HEK293 (cell line): ENCODE measurements around the gene UQCRQ.

Experiments used
- AEBP2 ChIP-seq: fragments of 450-650 bp; formaldehyde crosslinking; IDR thresholded peaks from 2 replicates; pipeline ENCODE4 v1.5.1; 2016; ENCODE audit warnings: missing biosample characterization, missing genetic modification characterization, borderline replicate concordance
- BCL11B ChIP-seq: fragments of 450-650 bp; formaldehyde crosslinking; IDR thresholded peaks from 2 replicates; pipeline ENCODE4 v1.5.1; 2016; ENCODE audit warnings: low read depth, missing biosample characterization, missing genetic modification characterization
- GFI1B ChIP-seq: fragments of 450-650 bp; formaldehyde crosslinking; IDR thresholded peaks from 2 replicates; pipeline ENCODE4 v1.5.1; 2016; ENCODE audit warnings: missing biosample characterization, missing genetic modification characterization
- GLI4 ChIP-seq: fragments of 450-650 bp; formaldehyde crosslinking; IDR thresholded peaks from 2 replicates; pipeline ENCODE4 v1.5.1; 2016; ENCODE audit warnings: missing biosample characterization, missing genetic modification characterization
- HIC1 ChIP-seq: fragments of 450-650 bp; formaldehyde crosslinking; IDR thresholded peaks from 2 replicates; pipeline ENCODE4 v1.5.1; 2016; ENCODE audit warnings: missing biosample characterization, missing genetic modification characterization
- KLF7 ChIP-seq: fragments of 450-650 bp; formaldehyde crosslinking; IDR thresholded peaks from 2 replicates; pipeline ENCODE4 v1.5.1; 2016; ENCODE audit warnings: missing biosample characterization, missing genetic modification characterization, borderline replicate concordance
- KLF8 ChIP-seq: fragments of 450-650 bp; formaldehyde crosslinking; IDR thresholded peaks from 2 replicates; pipeline ENCODE4 v1.5.1; 2016; ENCODE audit warnings: missing biosample characterization, missing genetic modification characterization
- SCRT2 ChIP-seq: fragments of 450-650 bp; formaldehyde crosslinking; IDR thresholded peaks from 2 replicates; pipeline ENCODE4 v1.5.1; 2016; ENCODE audit warnings: missing biosample characterization, missing genetic modification characterization
- SP2 ChIP-seq: fragments of 450-650 bp; formaldehyde crosslinking; IDR thresholded peaks from 2 replicates; pipeline ENCODE4 v1.5.1; 2016; ENCODE audit warnings: missing biosample characterization, missing genetic modification characterization
- TRIM28 ChIP-seq: IDR thresholded peaks from 2 replicates; pipeline ENCODE4 v1.6.1; 2011; ENCODE audit warnings: low read length, control low read depth, borderline replicate concordance
- ZEB2 ChIP-seq: fragments of 450-650 bp; formaldehyde crosslinking; IDR thresholded peaks from 2 replicates; pipeline ENCODE4 v1.5.1; 2016; ENCODE audit warnings: missing biosample characterization, missing genetic modification characterization
- ZNF112 ChIP-seq: fragments of 450-650 bp; formaldehyde crosslinking; IDR thresholded peaks from 2 replicates; pipeline ENCODE4 v1.5.0; 2017; ENCODE audit warnings: missing biosample characterization, missing genetic modification characterization
- ZNF221 ChIP-seq: fragments of 450-650 bp; formaldehyde crosslinking; IDR thresholded peaks from 2 replicates; pipeline ENCODE4 v1.5.1; 2017; ENCODE audit warnings: missing biosample characterization, missing genetic modification characterization, borderline replicate concordance
- ZNF223 ChIP-seq: fragments of 450-650 bp; formaldehyde crosslinking; IDR thresholded peaks from 2 replicates; pipeline ENCODE4 v1.5.1; 2016; ENCODE audit warnings: missing biosample characterization, missing genetic modification characterization
- ZNF266 ChIP-seq: fragments of 450-650 bp; formaldehyde crosslinking; IDR thresholded peaks from 2 replicates; pipeline ENCODE4 v1.5.1; 2016; ENCODE audit warnings: missing biosample characterization, missing genetic modification characterization, low read depth
- ZNF280D ChIP-seq: fragments of 450-650 bp; formaldehyde crosslinking; IDR thresholded peaks from 2 replicates; pipeline ENCODE4 v1.5.1; 2016; ENCODE audit warnings: missing biosample characterization, missing genetic modification characterization
- ZNF362 ChIP-seq: fragments of 450-650 bp; formaldehyde crosslinking; IDR thresholded peaks from 2 replicates; pipeline ENCODE4 v1.5.1; 2016; ENCODE audit warnings: missing biosample characterization, missing genetic modification characterization
- ZNF37A ChIP-seq: fragments of 450-650 bp; IDR thresholded peaks from 2 replicates; pipeline ENCODE4 v1.5.1; 2018; ENCODE audit warnings: missing biosample characterization, missing genetic modification characterization
- ZNF398 ChIP-seq: fragments of 450-650 bp; formaldehyde crosslinking; IDR thresholded peaks from 2 replicates; pipeline ENCODE4 v1.5.1; 2017; ENCODE audit warnings: missing biosample characterization, missing genetic modification characterization
- ZNF426 ChIP-seq: fragments of 450-650 bp; formaldehyde crosslinking; IDR thresholded peaks from 2 replicates; pipeline ENCODE4 v1.5.1; 2017; ENCODE audit warnings: missing biosample characterization, missing genetic modification characterization, mild to moderate bottlenecking, inconsistent platforms, moderate library complexity
- ZNF571 ChIP-seq: fragments of 450-650 bp; formaldehyde crosslinking; IDR thresholded peaks from 2 replicates; pipeline ENCODE4 v1.5.0; 2017; ENCODE audit warnings: missing biosample characterization, missing genetic modification characterization
- ZNF600 ChIP-seq: fragments of 450-650 bp; formaldehyde crosslinking; IDR thresholded peaks from 2 replicates; pipeline ENCODE4 v1.5.1; 2016; ENCODE audit warnings: missing biosample characterization, missing genetic modification characterization
- ZSCAN16 ChIP-seq: fragments of 450-650 bp; formaldehyde crosslinking; IDR thresholded peaks from 2 replicates; pipeline ENCODE4 v1.5.1; 2016; ENCODE audit warnings: missing biosample characterization, missing genetic modification characterization
- TF ChIP-seq, protein P1 (sequence below): fragments of 450-650 bp; formaldehyde crosslinking; conservative IDR thresholded peaks from 2 replicates; pipeline ENCODE4 v1.5.1; 2016; ENCODE audit warnings: low read depth, missing biosample characterization, missing genetic modification characterization

The UQCRQ gene

DNA sequence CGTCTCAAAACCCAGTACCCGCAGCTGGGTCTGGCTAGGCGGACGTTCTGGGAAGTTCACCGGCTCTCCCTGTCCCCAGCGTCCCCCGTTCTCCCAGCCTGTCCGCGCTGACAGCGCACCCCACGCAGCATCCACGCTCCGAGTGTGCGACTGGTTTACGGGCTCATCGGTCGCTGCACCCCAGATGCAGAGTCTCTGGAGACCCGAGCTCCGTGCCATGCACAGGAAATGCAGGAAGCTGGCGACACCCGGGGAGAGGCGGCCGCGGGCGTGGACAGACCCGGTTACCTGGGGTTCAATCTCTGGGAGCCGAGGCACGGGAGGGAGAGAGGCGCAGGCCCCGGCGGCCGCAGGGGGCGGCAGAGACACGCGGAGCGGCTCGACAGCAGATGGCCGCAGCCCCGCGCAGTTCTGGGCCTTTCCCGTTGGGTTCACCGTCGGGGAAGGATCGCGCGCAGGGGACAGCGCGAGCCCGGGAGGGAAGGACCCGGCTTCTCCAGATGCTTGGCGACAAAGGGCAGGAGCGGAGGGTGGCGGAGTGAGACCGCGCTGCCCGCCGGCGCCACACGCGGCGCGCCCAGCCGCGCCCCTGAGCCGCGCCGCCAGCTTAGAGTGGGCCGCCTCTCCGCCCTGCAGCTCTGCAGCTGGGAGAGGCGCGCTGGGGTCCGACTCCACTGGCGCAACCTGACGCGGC is 36.6 kb upstream of the UQCRQ start (continued):
- TF ChIP-seq HIC1, result no peak
- TF ChIP-seq GFI1B, result no peak
- no peak; the same call in 1 of the 2 replicates for TF ChIP-seq BCL11B
- peak; percentile 50; the same call in 1 of the 2 replicates for TF ChIP-seq GLI4
- TF ChIP-seq ZNF398 (tag by site-specific recombination), result 0 out of 2 replicates have a peak, but pooled peaks have one; percentile 11
- TF ChIP-seq ZNF223, result no peak
- TF ChIP-seq KLF8 (tag by site-specific recombination), result peak; percentile 64; the same call in 1 of the 2 replicates
- no peak for TF ChIP-seq ZNF571
- no peak for TF ChIP-seq ZNF266 (tag by site-specific recombination)
- no peak for TF ChIP-seq ZNF112
- TF ChIP-seq TRIM28, result no peak
- TF ChIP-seq ZEB2 (tag by site-specific recombination), result peak; percentile 45; the same call in 1 of the 2 replicates
- no peak; the same call in 1 of the 2 replicates for TF ChIP-seq SCRT2
- TF ChIP-seq ZNF221 (tag by site-specific recombination), result no peak
- TF ChIP-seq ZNF362 (tag by site-specific recombination), result no peak
- TF ChIP-seq ZNF600, result 0 out of 2 replicates have a peak, but pooled peaks have one; percentile 25
- no peak for TF ChIP-seq ZNF426 (tag by site-specific recombination)
- TF ChIP-seq, protein P1, sequence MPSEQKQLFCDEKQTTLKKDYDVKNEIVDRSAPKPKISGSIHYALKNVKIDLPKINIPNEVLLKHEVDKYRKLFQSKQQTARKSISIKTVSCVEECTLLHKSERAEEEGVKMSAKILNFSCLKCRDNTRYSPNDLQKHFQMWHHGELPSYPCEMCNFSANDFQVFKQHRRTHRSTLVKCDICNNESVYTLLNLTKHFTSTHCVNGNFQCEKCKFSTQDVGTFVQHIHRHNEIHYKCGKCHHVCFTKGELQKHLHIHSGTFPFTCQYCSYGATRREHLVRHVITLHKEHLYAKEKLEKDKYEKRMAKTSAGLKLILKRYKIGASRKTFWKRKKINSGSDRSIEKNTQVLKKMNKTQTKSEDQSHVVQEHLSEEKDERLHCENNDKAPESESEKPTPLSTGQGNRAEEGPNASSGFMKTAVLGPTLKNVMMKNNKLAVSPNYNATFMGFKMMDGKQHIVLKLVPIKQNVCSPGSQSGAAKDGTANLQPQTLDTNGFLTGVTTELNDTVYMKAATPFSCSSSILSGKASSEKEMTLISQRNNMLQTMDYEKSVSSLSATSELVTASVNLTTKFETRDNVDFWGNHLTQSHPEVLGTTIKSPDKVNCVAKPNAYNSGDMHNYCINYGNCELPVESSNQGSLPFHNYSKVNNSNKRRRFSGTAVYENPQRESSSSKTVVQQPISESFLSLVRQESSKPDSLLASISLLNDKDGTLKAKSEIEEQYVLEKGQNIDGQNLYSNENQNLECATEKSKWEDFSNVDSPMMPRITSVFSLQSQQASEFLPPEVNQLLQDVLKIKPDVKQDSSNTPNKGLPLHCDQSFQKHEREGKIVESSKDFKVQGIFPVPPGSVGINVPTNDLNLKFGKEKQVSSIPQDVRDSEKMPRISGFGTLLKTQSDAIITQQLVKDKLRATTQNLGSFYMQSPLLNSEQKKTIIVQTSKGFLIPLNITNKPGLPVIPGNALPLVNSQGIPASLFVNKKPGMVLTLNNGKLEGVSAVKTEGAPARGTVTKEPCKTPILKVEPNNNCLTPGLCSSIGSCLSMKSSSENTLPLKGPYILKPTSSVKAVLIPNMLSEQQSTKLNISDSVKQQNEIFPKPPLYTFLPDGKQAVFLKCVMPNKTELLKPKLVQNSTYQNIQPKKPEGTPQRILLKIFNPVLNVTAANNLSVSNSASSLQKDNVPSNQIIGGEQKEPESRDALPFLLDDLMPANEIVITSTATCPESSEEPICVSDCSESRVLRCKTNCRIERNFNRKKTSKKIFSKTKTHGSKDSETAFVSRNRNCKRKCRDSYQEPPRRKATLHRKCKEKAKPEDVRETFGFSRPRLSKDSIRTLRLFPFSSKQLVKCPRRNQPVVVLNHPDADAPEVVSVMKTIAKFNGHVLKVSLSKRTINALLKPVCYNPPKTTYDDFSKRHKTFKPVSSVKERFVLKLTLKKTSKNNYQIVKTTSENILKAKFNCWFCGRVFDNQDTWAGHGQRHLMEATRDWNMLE (tag by site-specific recombination), result no peak
- TF ChIP-seq AEBP2, result no peak
- TF ChIP-seq KLF7 (tag by site-specific recombination), result no peak; the same call in 1 of the 2 replicates
- TF ChIP-seq SP2, result no peak
- TF ChIP-seq ZNF37A, result no peak
- TF ChIP-seq ZSCAN16 (tag by site-specific recombination), result no peak
- no peak for TF ChIP-seq ZNF280D (tag by site-specific recombination)
